ENCODE measurements around the gene BCOR. TPM values are rescaled to one million over a fixed set of nuclear protein-coding genes. Genes with fewer than 3 reads are reported as not detected.

The BCOR gene
- total RNA-seq, 1 experiment from 2014 or later = 48.3 TPM

GRCh38 chrX:40043895-40044294, 53.9 kb downstream of the BCOR start:
- in situ Hi-C loops (cut with HindIII; ENCODE audit: low pct_unique_long_range_greater_than_20kb, low sequenced_read_pairs) (no loop called here), intact Hi-C loops (cut with micrococcal nuclease; ENCODE audit: unreplicated experiment) (no loop called here)
- Histone ChIP-seq H3K9me3 (ENCODE audit: control insufficient read depth, insufficient read depth, low read depth, low read length) (no peaks in the 10 kb centered on the region), H3K4me1 (ENCODE audit: control insufficient read depth, insufficient read depth, low read length) (no peaks in the 10 kb centered on the region), H3K27ac (ENCODE audit: low read length) (no peak overlapping the region), H3K36me3 (ENCODE audit: control insufficient read depth, insufficient read depth, low read length) (no peaks in the 10 kb centered on the region), H3K4me3 (ENCODE audit: low read depth in 2 of 2, low read length in 2 of 2) (no peak overlapping the region), H3K27me3 (ENCODE audit: control insufficient read depth, insufficient read depth, low read length) (no peaks in the 10 kb centered on the region)
- TF ChIP-seq CTCF (IDR thresholded peaks at IDR 0.05) (no peak), REST (IDR thresholded peaks at IDR 0.05; ENCODE audit: insufficient read depth in 1 of 2, low read depth in 2 of 2, low read length in 1 of 2) (no peak), POLR2AphosphoS5 (IDR thresholded peaks at IDR 0.05; ENCODE audit: low read depth, low read length) (no peak), SIN3A (IDR thresholded peaks at IDR 0.05; ENCODE audit: borderline replicate concordance, insufficient read depth, low read depth, low read length) (no peak), TCF7L2 (IDR thresholded peaks at IDR 0.05; ENCODE audit: low read depth, low read length) (no peak)
- no TSS peak for BruUV-seq (replicated peaks)
- ATAC-seq (no peak), DNase-seq (ENCODE audit: low read depth, low spot score) (no peak)
- CTCF ChIA-PET = no interaction called here
- POLR2A ChIA-PET = no interaction called here

- H3K27me3 ChIP-seq (ENCODE audit: control insufficient read depth, insufficient read depth, low read length) = no peaks in the 10 kb centered on the region
- H3K27ac ChIP-seq (ENCODE audit: low read length) = no peak overlapping the region
- no peaks in the 10 kb centered on the region for H3K4me1 ChIP-seq (ENCODE audit: control insufficient read depth, insufficient read depth, low read length)
- ATAC-seq (no peak), DNase-seq (ENCODE audit: low read depth, low spot score) (no peak)
- POLR2A ChIA-PET = no interaction called here
- no peak overlapping the region for H3K4me3 ChIP-seq (ENCODE audit: low read depth in 2 of 2, low read length in 2 of 2)
- BruUV-seq (replicated peaks) = no TSS peak
- CTCF ChIA-PET = no interaction called here
- no peak for TF ChIP-seq TCF7L2 (IDR thresholded peaks at IDR 0.05; ENCODE audit: low read depth, low read length)
- TF ChIP-seq POLR2AphosphoS5 (IDR thresholded peaks at IDR 0.05; ENCODE audit: low read depth, low read length) = no peak
- TF ChIP-seq REST (IDR thresholded peaks at IDR 0.05; ENCODE audit: insufficient read depth in 1 of 2, low read depth in 2 of 2, low read length in 1 of 2) = no peak
- no peak for TF ChIP-seq SIN3A (IDR thresholded peaks at IDR 0.05; ENCODE audit: borderline replicate concordance, insufficient read depth, low read depth, low read length)
- TF ChIP-seq CTCF (IDR thresholded peaks at IDR 0.05) = no peak
- in situ Hi-C loops (cut with HindIII; ENCODE audit: low pct_unique_long_range_greater_than_20kb, low sequenced_read_pairs) (no loop called here), intact Hi-C loops (cut with micrococcal nuclease; ENCODE audit: unreplicated experiment) (no loop called here)
- H3K36me3 ChIP-seq (ENCODE audit: control insufficient read depth, insufficient read depth, low read length) = no peaks in the 10 kb centered on the region
- H3K9me3 ChIP-seq (ENCODE audit: control insufficient read depth, insufficient read depth, low read depth, low read length) = no peaks in the 10 kb centered on the region
Measured at GRCh38 chrX:40041915-40042314, 55.8 kb downstream of the BCOR start.
